Stomach (tissue), 4 donors: ENCODE measurements around the gene TRIB2.

Source experiments
- CTCF ChIP-seq, 7 experiments: fragments of 450-650 bp in 4 of 7; fragments of 200-600 bp in 3 of 7; sonication (generic) in 3 of 7; IDR thresholded peaks; one replicate each; pipeline ENCODE4 v1.5.1; 2016 to 2019; ENCODE audit warnings: antibody characterized with exemption in 7 of 7, control low read depth in 2 of 7, mild to moderate bottlenecking in 1 of 7
- EP300 ChIP-seq: sonication (generic); formaldehyde crosslinking; IDR thresholded peaks from one replicate; pipeline ENCODE4 v1.6.1; 2017; ENCODE audit warnings: antibody characterized with exemption
- POLR2A ChIP-seq, 4 donors: fragments of 450-650 bp; IDR thresholded peaks; one replicate each; pipeline ENCODE4 v1.6.1; 2016; ENCODE audit warnings: antibody characterized with exemption in 4 of 4, control low read depth in 2 of 4, mild to moderate bottlenecking in 1 of 4, moderate library complexity in 1 of 4
- POLR2AphosphoS5 ChIP-seq, 3 donors: sonication (generic); formaldehyde crosslinking; IDR thresholded peaks; one replicate each; pipeline ENCODE4 v1.6.1; 2016; ENCODE audit warnings: antibody characterized with exemption in 3 of 3

GRCh38 chr2:12773586-12774394 is 57.1 kb downstream of the TRIB2 start:
- TF ChIP-seq POLR2AphosphoS5 (IDR thresholded peaks at IDR 0.05) (no peak), POLR2A (IDR thresholded peaks at IDR 0.05) (no peak), CTCF (IDR thresholded peaks at IDR 0.05) (no peak), EP300 (no peak)
